ENCODE data around the gene MRPS25. TPM values are rescaled to one million over a fixed set of nuclear protein-coding genes. Genes with fewer than 3 reads are reported as not detected.
"Not testable (repeated sequence)": the region's sequence is repeated elsewhere in the genome, so short reads cannot be mapped to it uniquely, and the experiment has no call there.

MRPS25 gene
- polyA plus RNA-seq, 3 donors: 61.5 to 107 (median 105) TPM

DNA sequence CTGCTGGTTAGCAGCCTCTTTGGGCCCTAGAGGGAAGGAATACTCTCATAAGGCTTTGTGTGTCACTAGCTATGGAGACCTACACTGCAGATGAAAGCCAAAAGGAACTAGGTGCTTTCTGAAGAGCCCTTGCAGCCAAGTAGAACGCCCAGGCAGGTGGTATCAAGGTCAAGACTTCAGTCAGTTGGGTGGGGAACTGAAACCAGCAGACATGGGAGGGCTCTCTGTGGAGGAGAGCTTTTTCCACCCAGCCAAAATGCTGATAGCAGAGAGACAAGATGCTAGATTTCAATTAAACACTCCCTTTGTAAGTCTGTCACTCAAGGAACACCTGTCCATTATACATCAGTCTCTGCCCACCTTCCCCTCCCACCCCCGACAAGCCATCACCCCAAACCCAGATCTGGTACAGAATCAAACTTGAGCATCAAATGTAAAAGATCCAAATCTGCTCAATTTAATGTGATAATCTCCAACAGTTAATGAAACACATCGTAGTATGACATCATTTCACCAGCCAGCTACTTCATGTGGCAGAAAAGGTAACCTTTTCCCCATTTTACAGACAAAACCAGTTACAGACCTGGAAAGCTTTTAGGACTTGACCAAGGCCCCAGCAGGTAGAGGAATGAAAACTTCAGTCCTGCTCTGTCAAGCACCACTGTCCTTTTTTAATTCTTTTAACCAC is 14.6 kb downstream of the MRPS25 start:
- DNase-seq: no peak

- no peak for DNase-seq
These were observed 15.5 kb downstream of the MRPS25 start for GRCh38 chr3:15049584-15049983.

DNA sequence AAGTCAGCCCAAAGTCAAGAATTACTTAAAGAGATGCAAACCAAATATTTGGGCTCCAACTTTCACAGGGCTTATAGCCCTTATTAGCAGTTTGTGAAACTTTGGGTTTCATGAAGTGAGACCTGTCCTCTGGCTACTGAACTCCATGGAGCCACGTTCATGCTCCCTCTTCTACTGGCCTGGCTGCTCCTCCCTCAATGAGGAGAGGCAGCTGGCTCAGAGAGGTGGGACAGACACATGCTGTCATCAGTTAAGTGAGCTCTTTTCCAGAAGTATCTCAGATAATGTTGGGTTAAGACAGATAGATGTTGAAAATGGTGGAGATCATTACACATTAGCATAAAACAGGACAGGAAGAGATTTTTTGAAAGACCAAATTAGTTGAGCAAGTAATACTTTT is 19.4 kb downstream of the MRPS25 start:
- no peak for DNase-seq

DNA sequence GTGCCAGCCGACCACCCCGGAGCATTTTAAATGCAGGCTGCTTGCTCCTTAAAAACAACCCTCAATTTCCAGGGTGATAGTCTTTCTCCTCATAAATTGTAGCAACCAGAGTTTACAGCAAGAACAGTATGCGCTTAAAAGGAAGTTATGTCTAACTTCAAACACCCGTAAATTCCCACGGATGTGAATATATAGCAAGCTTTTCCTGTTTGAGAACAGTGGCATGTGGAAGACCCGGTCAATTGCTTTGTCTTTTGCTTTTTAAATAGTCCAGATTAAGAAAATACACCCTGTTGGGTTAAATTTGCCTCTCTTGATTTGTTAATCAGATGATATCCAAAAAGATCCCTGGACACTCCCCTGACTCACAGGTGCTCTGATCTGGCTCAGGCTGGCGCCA is 20.8 kb downstream of the MRPS25 start:
- DNase-seq: no peak

GRCh38 chr3:15043408-15044171 is 21.5 kb downstream of the MRPS25 start:
- DNase-seq: no peak

DNA sequence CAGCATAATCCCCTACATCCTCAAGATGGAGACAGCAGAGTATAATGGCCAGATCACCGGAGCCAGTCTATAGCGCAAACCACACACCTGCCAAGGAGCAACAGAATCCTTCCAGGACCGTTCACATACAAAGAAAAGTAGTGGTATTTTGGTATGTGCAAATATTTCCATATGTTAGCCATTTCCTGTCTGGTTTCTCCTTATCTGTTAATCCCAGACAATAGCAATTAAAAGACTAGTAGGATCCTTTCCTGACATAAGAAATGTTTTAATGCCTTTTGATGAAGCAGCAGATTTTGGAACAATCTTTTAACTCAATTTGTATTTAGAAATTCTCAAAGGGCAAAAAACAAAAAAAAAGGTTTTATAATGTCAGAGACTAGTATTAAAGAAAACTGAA is 22.2 kb downstream of the MRPS25 start:
- DNase-seq: no peak

DNA sequence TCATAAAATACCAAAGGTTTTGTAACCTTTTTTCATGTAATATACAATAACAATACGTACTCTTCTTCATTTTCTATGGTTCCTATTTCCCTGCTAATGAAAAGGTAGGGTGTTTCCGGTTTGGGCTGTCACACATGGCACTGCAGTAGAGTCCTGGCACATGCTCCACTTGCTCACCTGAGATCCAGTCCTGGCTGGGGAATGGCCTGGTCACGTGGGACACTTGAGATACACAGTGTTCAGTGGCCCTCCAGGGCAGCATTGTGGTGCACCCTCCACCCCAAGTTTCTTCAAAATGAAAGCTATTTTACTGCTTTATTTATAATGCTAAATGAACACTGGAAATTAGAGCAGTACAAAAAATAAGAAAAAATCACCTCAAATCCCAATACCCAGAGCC is 23.2 kb downstream of the MRPS25 start:
- DNase-seq: no peak

- DNase-seq: no peak
These were observed 24.3 kb downstream of the MRPS25 start for GRCh38 chr3:15040844-15041243.

- DNase-seq: no peak
These were observed 26.8 kb downstream of the MRPS25 start for GRCh38 chr3:15038306-15038705.

DNA sequence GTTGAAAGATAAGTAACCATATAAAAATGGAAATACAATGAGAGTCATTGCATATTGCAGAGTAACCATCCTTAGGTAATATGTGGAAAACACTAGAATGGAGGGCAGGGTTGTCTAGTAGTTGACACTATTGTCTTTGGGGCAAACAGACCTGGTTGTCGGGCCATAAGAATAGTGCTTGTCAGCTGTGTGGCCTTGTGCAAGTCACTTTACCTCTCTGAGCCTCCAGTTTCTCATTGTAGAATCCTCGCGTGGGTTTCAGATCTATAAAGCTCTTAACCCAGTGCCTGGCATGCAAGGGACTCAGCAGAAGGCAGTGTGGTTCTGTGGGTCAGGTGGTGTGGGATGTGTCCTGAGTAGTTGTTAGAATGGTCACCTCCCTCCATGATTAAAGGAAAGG is 32.0 kb downstream of the MRPS25 start:
- DNase-seq: no peak

- no peak for DNase-seq
These were observed 32.5 kb downstream of the MRPS25 start for GRCh38 chr3:15032650-15033049.

GRCh38 chr3:15029625-15030024 is 35.5 kb downstream of the MRPS25 start:
- no peak for DNase-seq

- DNase-seq: no peak
These were observed 41.4 kb downstream of the MRPS25 start for GRCh38 chr3:15023719-15024118.

GRCh38 chr3:15023249-15023648 is 41.9 kb downstream of the MRPS25 start:
- DNase-seq: no peak

- DNase-seq: no peak
These were observed 47.9 kb downstream of the MRPS25 start for GRCh38 chr3:15017191-15017590.

DNA sequence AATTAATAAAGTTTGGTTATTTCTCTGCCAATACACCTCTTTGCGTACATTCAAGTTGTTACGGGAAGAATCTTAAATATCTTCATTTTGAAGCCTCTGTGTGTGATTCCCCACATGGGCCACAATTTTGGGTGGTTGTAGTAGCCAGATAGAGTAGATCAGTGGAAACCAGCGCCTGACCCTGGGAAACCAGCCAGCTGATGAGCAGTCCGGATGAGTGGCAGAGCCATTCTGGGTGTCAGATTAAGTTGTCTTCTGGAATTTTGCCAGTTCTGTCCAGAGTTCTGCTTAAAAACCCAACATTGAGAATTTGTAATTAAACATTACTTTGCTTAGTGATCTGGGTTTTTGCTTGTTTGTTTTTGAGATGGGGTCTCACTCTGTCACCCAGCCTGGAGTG is 49.7 kb downstream of the MRPS25 start:
- no peak for DNase-seq

GRCh38 chr3:15014606-15015328 is 50.3 kb downstream of the MRPS25 start:
- no peak for DNase-seq

DNA sequence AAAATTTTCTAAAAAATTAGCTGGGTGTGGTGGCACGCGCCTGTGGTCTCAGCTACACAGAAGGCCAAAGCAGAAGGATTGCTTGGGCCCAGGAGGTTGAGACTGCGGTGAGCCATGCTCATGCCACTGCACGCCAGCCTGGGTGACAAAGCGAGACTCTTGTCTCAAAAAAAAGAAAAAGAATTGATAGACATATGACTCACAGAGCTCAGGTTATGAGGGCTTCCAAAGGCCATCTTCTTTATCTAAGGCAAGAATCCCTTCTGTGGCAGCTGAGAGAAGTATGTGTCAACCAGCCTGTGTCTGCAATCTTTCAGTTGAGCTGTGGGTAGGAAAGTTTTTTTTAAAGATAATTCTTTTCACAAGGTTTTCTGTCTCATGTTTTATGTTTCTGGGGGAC is 53.9 kb downstream of the MRPS25 start:
- no peak for DNase-seq

GRCh38 chr3:15010664-15011063 is 54.5 kb downstream of the MRPS25 start:
- no peak for DNase-seq

DNA sequence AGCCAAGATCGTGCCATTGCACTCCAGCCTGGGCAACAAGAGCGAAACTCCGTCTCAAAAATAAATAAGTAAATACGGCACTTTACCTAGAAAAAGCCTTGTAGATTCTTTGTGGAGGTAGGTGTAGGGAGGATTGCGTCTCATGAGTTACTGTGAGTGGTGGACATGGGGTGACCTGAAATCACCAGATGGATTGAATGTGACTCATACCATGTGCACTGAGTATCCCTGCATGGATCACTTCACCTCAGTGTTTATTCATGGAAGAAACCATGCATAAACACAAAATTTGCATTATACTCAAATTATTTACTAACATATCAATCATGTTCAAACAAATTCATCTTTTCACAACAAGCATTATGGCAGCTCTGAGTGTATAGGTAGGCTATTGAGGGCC is 55.9 kb downstream of the MRPS25 start:
- no peak for DNase-seq

DNA sequence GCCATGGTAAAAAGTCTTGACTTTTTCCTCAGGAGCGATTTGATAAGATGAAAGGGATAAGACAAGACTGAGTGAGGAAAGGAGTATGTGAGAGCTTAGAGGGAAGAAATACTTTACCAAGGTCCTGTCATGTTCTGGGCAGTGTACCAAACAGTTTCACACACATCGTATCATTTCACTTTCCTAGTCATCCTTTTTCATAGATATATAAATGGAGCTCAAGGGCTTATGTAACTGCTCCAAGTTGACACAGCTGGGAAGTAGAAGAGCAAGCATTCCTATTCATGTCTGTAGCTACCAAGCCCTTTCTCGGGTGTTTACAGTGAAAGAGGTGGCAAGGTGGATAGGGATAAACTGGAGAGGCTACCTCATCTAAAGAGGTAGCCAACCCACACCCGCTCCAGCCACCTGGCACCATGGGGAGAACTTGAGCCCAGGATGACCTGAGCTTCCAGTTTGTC is 57.4 kb downstream of the MRPS25 start:
- no peak for DNase-seq

- DNase-seq: not testable (repeated sequence)
These were observed 65.9 kb downstream of the MRPS25 start for GRCh38 chr3:14999182-14999581.
